Effector CD8-positive, alpha-beta T cell (primary cell): Measurements from ENCODE around the gene AXL.
A peak's percentile ranks its signal among the peaks of the same experiment; 100 is the strongest.
"Not testable (repeated sequence)": the region's sequence is repeated elsewhere in the genome, so short reads cannot be mapped to it uniquely, and the experiment has no call there.

Experiments used
- DNase-seq: peaks from one replicate; lab custom pipeline; 2025; lab: John Stamatoyannopoulos, UW

The AXL gene

GRCh38 chr19:41276231-41276630 is 57.2 kb downstream of the AXL start:
- DNase-seq = no peak

- DNase-seq = no peak
These were observed 59.5 kb downstream of the AXL start for GRCh38 chr19:41278478-41278877.

- DNase-seq = no peak
These were observed 69.9 kb downstream of the AXL start for GRCh38 chr19:41288673-41289530.

- not testable (repeated sequence) for DNase-seq
These were observed 70.8 kb downstream of the AXL start for GRCh38 chr19:41289814-41290213.

- no peak for DNase-seq
These were observed 75.4 kb downstream of the AXL start for GRCh38 chr19:41294393-41294792.

GRCh38 chr19:41295499-41295898 is 76.5 kb downstream of the AXL start:
- DNase-seq = no peak

- DNase-seq = no peak
These were observed 77.4 kb downstream of the AXL start for GRCh38 chr19:41296433-41296871.

- no peak for DNase-seq
These were observed 78.8 kb downstream of the AXL start for GRCh38 chr19:41297628-41298347.

GRCh38 chr19:41298348-41298964 is 79.4 kb downstream of the AXL start:
- DNase-seq = no peak

GRCh38 chr19:41299046-41299754 is 80.2 kb downstream of the AXL start:
- DNase-seq = no peak

GRCh38 chr19:41299755-41300089 is 80.7 kb downstream of the AXL start:
- DNase-seq = peak; percentile 51

- DNase-seq = no peak
These were observed 81.5 kb downstream of the AXL start for GRCh38 chr19:41300555-41300954.

- peak; percentile 40 for DNase-seq
These were observed 83.8 kb downstream of the AXL start for GRCh38 chr19:41302624-41303351.

- no peak for DNase-seq
These were observed 84.9 kb downstream of the AXL start for GRCh38 chr19:41303954-41304353.

GRCh38 chr19:41304706-41305483 is 85.9 kb downstream of the AXL start:
- DNase-seq = no peak

- no peak for DNase-seq
These were observed 87.1 kb downstream of the AXL start for GRCh38 chr19:41305927-41306793.

- DNase-seq = no peak
These were observed 88.3 kb downstream of the AXL start for GRCh38 chr19:41307090-41307875.

GRCh38 chr19:41307954-41308449 is 89.0 kb downstream of the AXL start:
- no peak for DNase-seq
